Activated CD4-positive, alpha-beta T cell treated with anti-CD3 and anti-CD28 coated beads, Interleukin-2, amount 10 ng/mL, durations not matched to agents 24 days and 14 days (primary cell): ENCODE measurements around the gene DBF4. TPM values are rescaled to one million over a fixed set of nuclear protein-coding genes. Genes with fewer than 3 reads are reported as not detected.
A peak's percentile ranks its signal among the peaks of the same experiment; 100 is the strongest.
"Not testable (repeated sequence)": the region's sequence is repeated elsewhere in the genome, so short reads cannot be mapped to it uniquely, and the experiment has no call there.

Experiments
- DNase-seq: peaks from one replicate; pipeline ENCODE4 v3.0.0; 2022
- H3K27ac Mint-ChIP-seq: one replicate; pipeline ENCODE4 v1.8.0; 2022; ENCODE audit warnings: mild to moderate bottlenecking, mixed read lengths
- H3K27me3 Mint-ChIP-seq: one replicate; pipeline ENCODE4 v1.8.0; 2022; ENCODE audit warnings: mixed read lengths
- H3K36me3 Mint-ChIP-seq: one replicate; pipeline ENCODE4 v1.8.0; 2022; ENCODE audit warnings: low read depth, mild to moderate bottlenecking, mixed read lengths
- H3K4me1 Mint-ChIP-seq: one replicate; pipeline ENCODE4 v1.8.0; 2021; ENCODE audit warnings: mixed read lengths
- H3K4me3 Mint-ChIP-seq: one replicate; pipeline ENCODE4 v1.8.0; 2022; ENCODE audit warnings: mild to moderate bottlenecking, moderate library complexity, mixed read lengths
- H3K9me3 Mint-ChIP-seq: one replicate; pipeline ENCODE4 v1.8.0; 2021; ENCODE audit warnings: mixed read lengths
- intact Hi-C: fragments of 100-400 bp; cut with micrococcal nuclease; formaldehyde crosslinking; loops from one replicate; pipeline ENCODE4 v1.15.1; 2023
- total RNA-seq: library from RNA; stranded (reverse); gene quantifications from 2 replicates; pipeline ENCODE4 v1.2.3, GENCODE V29; 2022

Gene DBF4
- total RNA-seq, 1 donor from 2014 or later = 65.7 TPM

GRCh38 chr7:87908814-87909213 lies 32.5 kb downstream of the DBF4 start:
- H3K27me3 Mint-ChIP-seq, H3K9me3 Mint-ChIP-seq, H3K27ac Mint-ChIP-seq, intact Hi-C loops, H3K4me3 Mint-ChIP-seq, DNase-seq, H3K4me1 Mint-ChIP-seq: not testable (repeated sequence)
- H3K36me3 Mint-ChIP-seq = peaks cover 18% of the 10 kb centered on the region

GRCh38 chr7:87912121-87912520 lies 35.8 kb downstream of the DBF4 start:
- Mint-ChIP-seq H3K27me3 (peaks cover 2% of the 10 kb centered on the region), H3K27ac (no peak overlapping the region), H3K4me1 (peaks cover 2% of the 10 kb centered on the region), H3K36me3 (peaks cover 10% of the 10 kb centered on the region), H3K9me3 (no peaks in the 10 kb centered on the region), H3K4me3 (no peak overlapping the region)
- intact Hi-C loops = no loop called here
- DNase-seq = no peak

GRCh38 chr7:87918740-87919139 lies 42.4 kb downstream of the DBF4 start:
- intact Hi-C loops = no loop called here
- no peaks in the 10 kb centered on the region for H3K9me3 Mint-ChIP-seq
- no peak overlapping the region for H3K4me3 Mint-ChIP-seq
- H3K36me3 Mint-ChIP-seq = no peaks in the 10 kb centered on the region
- no peaks in the 10 kb centered on the region for H3K4me1 Mint-ChIP-seq
- H3K27ac Mint-ChIP-seq = no peak overlapping the region
- no peak for DNase-seq
- H3K27me3 Mint-ChIP-seq = peaks cover 13% of the 10 kb centered on the region

GRCh38 chr7:87919875-87920274 lies 43.6 kb downstream of the DBF4 start:
- Mint-ChIP-seq H3K27ac (no peak overlapping the region), H3K36me3 (no peaks in the 10 kb centered on the region)
- DNase-seq = no peak

GRCh38 chr7:87920578-87920977 lies 44.3 kb downstream of the DBF4 start:
- Mint-ChIP-seq H3K27ac (no peak overlapping the region), H3K9me3 (no peaks in the 10 kb centered on the region), H3K4me3 (no peak overlapping the region), H3K36me3 (no peaks in the 10 kb centered on the region), H3K4me1 (no peaks in the 10 kb centered on the region), H3K27me3 (peaks cover 14% of the 10 kb centered on the region)
- no peak for DNase-seq
- intact Hi-C loops = no loop called here

More at GRCh38 chr7:87919875-87920274, 43.6 kb downstream of the DBF4 start:
- H3K4me3 Mint-ChIP-seq = no peak overlapping the region
- peaks cover 14% of the 10 kb centered on the region for H3K27me3 Mint-ChIP-seq
- no peaks in the 10 kb centered on the region for H3K9me3 Mint-ChIP-seq
- no peaks in the 10 kb centered on the region for H3K4me1 Mint-ChIP-seq
- intact Hi-C loops = no loop called here

GRCh38 chr7:87922759-87923395 lies 46.6 kb downstream of the DBF4 start:
- H3K36me3 Mint-ChIP-seq, H3K9me3 Mint-ChIP-seq, H3K27ac Mint-ChIP-seq, H3K4me1 Mint-ChIP-seq, intact Hi-C loops, DNase-seq, H3K4me3 Mint-ChIP-seq: not testable (repeated sequence)
- peaks cover 12% of the 10 kb centered on the region for H3K27me3 Mint-ChIP-seq

GRCh38 chr7:87926581-87927461 lies 50.5 kb downstream of the DBF4 start:
- intact Hi-C loops = no loop called here
- Mint-ChIP-seq H3K4me3 (no peak overlapping the region), H3K27me3 (peaks cover 36% of the 10 kb centered on the region), H3K4me1 (peaks cover 2% of the 10 kb centered on the region), H3K36me3 (no peaks in the 10 kb centered on the region), H3K27ac (no peak overlapping the region), H3K9me3 (no peaks in the 10 kb centered on the region)
- no peak for DNase-seq

GRCh38 chr7:87933605-87933952 lies 57.3 kb downstream of the DBF4 start:
- H3K9me3 Mint-ChIP-seq = no peaks in the 10 kb centered on the region
- no peak overlapping the region for H3K27ac Mint-ChIP-seq
- H3K4me1 Mint-ChIP-seq = peaks cover 9% of the 10 kb centered on the region
- H3K36me3 Mint-ChIP-seq = no peaks in the 10 kb centered on the region
- peak overlapping the region; percentile 90 for H3K4me3 Mint-ChIP-seq
- DNase-seq = no peak
- intact Hi-C loops = loop anchor here (10.0 kb wide), 1 partner anchor 181 kb away; no protein-coding TSS in a partner anchor
- peaks cover 55% of the 10 kb centered on the region for H3K27me3 Mint-ChIP-seq

- no peaks in the 10 kb centered on the region for H3K36me3 Mint-ChIP-seq
- peak; percentile 91 for DNase-seq
- peaks cover 9% of the 10 kb centered on the region for H3K4me1 Mint-ChIP-seq
- H3K4me3 Mint-ChIP-seq = peak within 1 kb of the TSS; percentile 90
- intact Hi-C loops = loop anchor here (1.0 to 10.0 kb wide), 2 partner anchors 58 to 181 kb away; partner anchors contain the start of genes DBF4 and SLC25A40
- H3K27me3 Mint-ChIP-seq = peaks cover 50% of the 10 kb centered on the region
- no peaks in the 10 kb centered on the region for H3K9me3 Mint-ChIP-seq
- peak within 1 kb of the TSS; percentile 57 for H3K27ac Mint-ChIP-seq
Measured at GRCh38 chr7:87933953-87934698, 57.8 kb downstream of the DBF4 start, which contains the start of gene ADAM22. TSS of gene ADAM22 (plus strand) at chr7:87934251. CDS start at chr7:87934466, 215 bp downstream.

GRCh38 chr7:87934699-87935383 lies 58.5 kb downstream of the DBF4 start:
- intact Hi-C loops = loop anchor here (1.0 to 10.0 kb wide), 2 partner anchors 59 to 180 kb away; partner anchors contain the start of genes DBF4 and SLC25A40
- peak; percentile 71 for DNase-seq
- peak overlapping the region; percentile 57 for H3K27ac Mint-ChIP-seq
- peak overlapping the region; percentile 90 for H3K4me3 Mint-ChIP-seq
- H3K9me3 Mint-ChIP-seq = no peaks in the 10 kb centered on the region
- no peaks in the 10 kb centered on the region for H3K36me3 Mint-ChIP-seq
- H3K27me3 Mint-ChIP-seq = peaks cover 45% of the 10 kb centered on the region
- H3K4me1 Mint-ChIP-seq = peaks cover 9% of the 10 kb centered on the region

GRCh38 chr7:87935384-87935706 lies 59.1 kb downstream of the DBF4 start:
- intact Hi-C loops = loop anchor here (10.0 kb wide), 1 partner anchor 179 kb away; no protein-coding TSS in a partner anchor
- no peak for DNase-seq

GRCh38 chr7:87941138-87941537 lies 64.8 kb downstream of the DBF4 start:
- no peaks in the 10 kb centered on the region for H3K4me1 Mint-ChIP-seq
- peaks cover 7% of the 10 kb centered on the region for H3K27me3 Mint-ChIP-seq
- H3K27ac Mint-ChIP-seq = no peak overlapping the region
- no peaks in the 10 kb centered on the region for H3K9me3 Mint-ChIP-seq
- intact Hi-C loops = no loop called here
- H3K36me3 Mint-ChIP-seq = no peaks in the 10 kb centered on the region
- no peak overlapping the region for H3K4me3 Mint-ChIP-seq
- no peak for DNase-seq

More at GRCh38 chr7:87935384-87935706, 59.1 kb downstream of the DBF4 start:
- peaks cover 41% of the 10 kb centered on the region for H3K27me3 Mint-ChIP-seq
- H3K4me1 Mint-ChIP-seq = peaks cover 9% of the 10 kb centered on the region
- H3K36me3 Mint-ChIP-seq = no peaks in the 10 kb centered on the region
- peak overlapping the region; percentile 90 for H3K4me3 Mint-ChIP-seq
- no peaks in the 10 kb centered on the region for H3K9me3 Mint-ChIP-seq
- no peak overlapping the region for H3K27ac Mint-ChIP-seq

- Mint-ChIP-seq H3K27ac (no peak overlapping the region), H3K9me3 (no peaks in the 10 kb centered on the region), H3K4me3 (no peak overlapping the region), H3K36me3 (no peaks in the 10 kb centered on the region), H3K27me3 (peaks cover 2% of the 10 kb centered on the region), H3K4me1 (no peaks in the 10 kb centered on the region)
- intact Hi-C loops = no loop called here
- no peak for DNase-seq
Measured at GRCh38 chr7:87944547-87944946, 68.3 kb downstream of the DBF4 start.
